HEK293T (cell line): ENCODE data around the gene GFI1.

Experiments used
- BHLHE40 ChIP-seq: fragments of 450-650 bp; IDR thresholded peaks from 2 replicates; pipeline ENCODE4 v1.6.1; 2016; ENCODE audit warnings: mild to moderate bottlenecking, moderate library complexity, borderline replicate concordance
- FOXM1 ChIP-seq: fragments of 450-650 bp; IDR thresholded peaks from 2 replicates; pipeline ENCODE4 v1.6.1; 2017; ENCODE audit warnings: mild to moderate bottlenecking, borderline replicate concordance
- HDGF ChIP-seq: fragments of 450-650 bp; IDR thresholded peaks from 2 replicates; pipeline ENCODE4 v1.6.1; 2017; ENCODE audit warnings: antibody characterized with exemption, borderline replicate concordance
- TARDBP ChIP-seq: fragments of 450-650 bp; IDR thresholded peaks from 2 replicates; pipeline ENCODE4 v1.6.1; 2016
- ZNF384 ChIP-seq: fragments of 450-650 bp; IDR thresholded peaks from 2 replicates; pipeline ENCODE4 v1.6.1; 2016
- TF ChIP-seq, protein P1 (sequence below): fragments of 450-650 bp; IDR thresholded peaks from 2 replicates; pipeline ENCODE4 v1.6.1; 2016

DNA sequence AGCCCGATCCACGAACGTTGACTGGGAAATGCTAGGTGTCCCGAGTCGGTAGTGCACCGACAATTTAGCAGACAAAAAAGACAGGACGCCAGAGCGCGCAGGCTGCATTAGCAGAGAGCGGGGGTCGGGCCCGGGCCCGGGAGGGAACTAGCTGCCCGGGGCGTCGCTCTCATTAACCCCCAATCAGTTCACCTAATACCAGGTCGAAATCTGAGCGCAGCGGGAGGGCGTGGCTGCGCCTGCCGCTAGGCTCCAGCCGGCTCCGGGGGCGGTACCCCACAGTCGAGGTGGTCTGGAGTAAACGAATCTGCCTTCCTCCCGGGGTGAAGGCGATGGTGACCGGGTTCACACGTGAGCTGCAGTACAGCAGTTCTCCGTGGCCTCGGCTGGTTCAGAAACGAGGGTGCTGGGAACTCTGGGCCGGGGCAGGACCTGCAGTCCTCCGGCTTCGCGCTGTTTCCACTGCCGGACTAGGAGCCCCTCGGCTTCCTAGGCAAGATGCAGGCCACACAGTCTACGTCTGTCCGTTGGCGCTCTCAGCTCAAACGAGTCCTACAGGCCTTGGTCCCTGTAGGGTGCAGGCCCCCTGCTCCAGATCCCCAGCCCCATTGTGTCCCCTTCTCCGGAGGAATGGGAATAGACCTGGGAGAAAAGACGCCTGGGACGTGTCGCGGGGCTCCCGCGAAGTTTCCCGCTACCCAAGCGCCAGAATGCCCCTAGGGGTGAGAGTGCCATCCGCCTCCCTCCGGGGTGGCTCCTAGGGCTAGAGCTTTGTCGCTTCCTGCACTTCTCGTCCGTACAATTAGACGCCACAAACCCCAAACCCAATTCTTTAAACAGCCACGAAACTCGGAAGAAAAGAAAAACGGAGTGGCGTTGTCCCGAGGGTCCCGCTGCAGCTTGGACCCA, 2.0 kb downstream of the GFI1 start:
- TF ChIP-seq BHLHE40 (no peak), FOXM1 (no peak), TARDBP (no peak), HDGF (no peak), ZNF384 (no peak)
- TF ChIP-seq, protein P1, sequence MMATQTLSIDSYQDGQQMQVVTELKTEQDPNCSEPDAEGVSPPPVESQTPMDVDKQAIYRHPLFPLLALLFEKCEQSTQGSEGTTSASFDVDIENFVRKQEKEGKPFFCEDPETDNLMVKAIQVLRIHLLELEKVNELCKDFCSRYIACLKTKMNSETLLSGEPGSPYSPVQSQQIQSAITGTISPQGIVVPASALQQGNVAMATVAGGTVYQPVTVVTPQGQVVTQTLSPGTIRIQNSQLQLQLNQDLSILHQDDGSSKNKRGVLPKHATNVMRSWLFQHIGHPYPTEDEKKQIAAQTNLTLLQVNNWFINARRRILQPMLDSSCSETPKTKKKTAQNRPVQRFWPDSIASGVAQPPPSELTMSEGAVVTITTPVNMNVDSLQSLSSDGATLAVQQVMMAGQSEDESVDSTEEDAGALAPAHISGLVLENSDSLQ = no peak
